Measurements from ENCODE around the gene HEATR5B. TPM values are rescaled to one million over a fixed set of nuclear protein-coding genes. Genes with fewer than 3 reads are reported as not detected.

HEATR5B gene
- polyA plus RNA-seq, 1 donor (not counting 4 experiments of a cell fraction or from before 2014, with no cell fraction given): 21.1 TPM

GRCh38 chr2:36967236-36967876, 116.8 kb downstream of the HEATR5B start:
- Histone ChIP-seq H3K4me1 (ENCODE audit: control insufficient read depth, extremely low read depth, insufficient read depth, low read length) (peaks cover 32% of the 10 kb centered on the region), H3K79me2 (ENCODE audit: control insufficient read depth, insufficient read depth, low read length) (peaks cover 36% of the 10 kb centered on the region), H3K36me3 (ENCODE audit: control insufficient read depth in 2 of 2, extremely low read depth in 1 of 2, insufficient read depth in 2 of 2, low read length in 2 of 2) (no peaks in the 10 kb centered on the region), H3K9me1 (ENCODE audit: control insufficient read depth, extremely low read depth, insufficient read depth, low read length) (no peaks in the 10 kb centered on the region), H3K9ac (ENCODE audit: control insufficient read depth, extremely low read depth, insufficient read depth, low read length) (peak overlapping the region; percentile 94), H3K27ac (ENCODE audit: control insufficient read depth, insufficient read depth, low read length) (peak overlapping the region; percentile 91), H4K20me1 (ENCODE audit: control insufficient read depth, extremely low read depth, insufficient read depth, low read length) (no peaks in the 10 kb centered on the region), H2AFZ (ENCODE audit: control insufficient read depth, low read length) (peak overlapping the region; percentile 97), H3K4me3 (ENCODE audit: control insufficient read depth in 2 of 3, extremely low read depth in 1 of 3, insufficient read depth in 2 of 3, low read depth in 1 of 3, low read length in 3 of 3) (peak overlapping the region; percentile 52 to 94 (median 87)), H3K9me3 (ENCODE audit: control insufficient read depth, low read depth, low read length) (no peaks in the 10 kb centered on the region), H3K27me3 (ENCODE audit: control insufficient read depth, extremely low read depth, insufficient read depth, low read length) (no peaks in the 10 kb centered on the region), H3K4me2 (ENCODE audit: control insufficient read depth, extremely low read depth, insufficient read depth, low read depth, low read length) (peak overlapping the region; percentile 98)
- FAIRE-seq (no peak), DNase-seq (ENCODE audit: low read depth, low spot score) (no peak)
- dilution Hi-C loops (cut with MboI; ENCODE audit: extremely low pct_ligation_motif_present, low sequenced_read_pairs): no loop called here
- no peak for TF ChIP-seq CTCF (optimal IDR thresholded peaks at IDR 0.05 in 1 of 3, IDR thresholded peaks at IDR 0.05 in 1 of 3, conservative IDR thresholded peaks at IDR 0.05 in 1 of 3; ENCODE audit: extremely low read depth in 1 of 3, insufficient read depth in 2 of 3, low read length in 3 of 3)
- TF ChIP-seq EZH2 (IDR thresholded peaks at IDR 0.05; ENCODE audit: low read length): no peak

DNA sequence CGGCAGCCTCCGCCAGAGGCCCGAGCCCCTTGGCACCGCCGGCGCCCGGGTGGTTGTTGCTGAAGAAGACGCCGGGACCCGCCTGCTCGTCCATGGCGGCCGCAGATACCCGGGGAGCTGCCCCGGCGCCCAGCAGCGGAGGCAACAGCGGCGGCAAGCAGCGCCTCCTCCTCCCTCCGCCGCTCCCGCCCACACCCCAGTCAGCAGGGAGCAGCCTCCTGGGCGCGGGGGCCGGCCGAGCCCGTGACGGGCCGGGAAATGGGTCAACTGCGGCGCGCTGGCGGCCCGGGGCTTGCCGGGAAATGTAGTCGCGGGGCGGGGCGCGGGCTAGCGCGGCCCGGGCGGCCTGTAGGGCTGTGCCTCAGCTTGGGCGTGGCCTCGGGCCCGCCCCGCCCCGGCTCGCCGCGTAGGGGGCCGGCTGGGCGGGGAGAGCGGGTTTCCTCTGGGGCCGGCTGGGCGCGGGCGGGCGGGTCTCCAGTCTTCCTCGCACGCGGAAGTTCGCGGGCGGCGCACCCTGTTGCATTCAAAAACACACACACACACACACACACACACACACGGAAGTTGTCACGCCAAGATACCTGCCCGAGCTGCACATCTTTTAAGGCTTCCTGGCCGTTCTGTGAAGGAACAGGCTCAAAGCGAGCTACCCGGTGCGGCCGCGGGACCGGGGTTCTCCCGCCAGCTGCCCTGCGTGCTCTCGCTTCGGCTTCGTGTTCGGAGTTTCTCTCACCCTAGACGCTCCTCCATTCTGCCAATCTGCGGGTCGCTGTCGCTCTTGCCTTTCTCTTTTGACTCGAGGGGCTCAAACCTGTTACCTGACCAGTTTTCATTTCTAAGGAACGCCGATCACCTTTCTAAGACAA, 117.6 kb downstream of the HEATR5B start, which contains the start of gene STRN:
Gene STRN (minus strand): TSS at position 167 of the 866 bp plus-strand sequence. CDS start 73 bp downstream, at position 94.
- dilution Hi-C loops (cut with MboI; ENCODE audit: extremely low pct_ligation_motif_present, low sequenced_read_pairs): no loop called here
- Histone ChIP-seq H3K4me2 (ENCODE audit: control insufficient read depth, extremely low read depth, insufficient read depth, low read depth, low read length) (peak within 1 kb of the TSS; percentile 98), H3K4me3 (ENCODE audit: control insufficient read depth in 2 of 3, extremely low read depth in 1 of 3, insufficient read depth in 2 of 3, low read depth in 1 of 3, low read length in 3 of 3) (peak within 1 kb of the TSS; percentile 80 to 100 (median 94)), H3K27ac (ENCODE audit: control insufficient read depth, insufficient read depth, low read length) (peak within 1 kb of the TSS; percentile 91), H3K4me1 (ENCODE audit: control insufficient read depth, extremely low read depth, insufficient read depth, low read length) (peaks cover 32% of the 10 kb centered on the region), H3K79me2 (ENCODE audit: control insufficient read depth, insufficient read depth, low read length) (peaks cover 43% of the 10 kb centered on the region), H3K36me3 (ENCODE audit: control insufficient read depth in 2 of 2, extremely low read depth in 1 of 2, insufficient read depth in 2 of 2, low read length in 2 of 2) (no peaks in the 10 kb centered on the region), H3K9me3 (ENCODE audit: control insufficient read depth, low read depth, low read length) (no peaks in the 10 kb centered on the region), H4K20me1 (ENCODE audit: control insufficient read depth, extremely low read depth, insufficient read depth, low read length) (no peaks in the 10 kb centered on the region), H3K9me1 (ENCODE audit: control insufficient read depth, extremely low read depth, insufficient read depth, low read length) (no peaks in the 10 kb centered on the region), H3K27me3 (ENCODE audit: control insufficient read depth, extremely low read depth, insufficient read depth, low read length) (no peaks in the 10 kb centered on the region), H2AFZ (ENCODE audit: control insufficient read depth, low read length) (peak within 1 kb of the TSS; percentile 97), H3K9ac (ENCODE audit: control insufficient read depth, extremely low read depth, insufficient read depth, low read length) (peak within 1 kb of the TSS; percentile 94)
- DNase-seq (ENCODE audit: low read depth, low spot score): peak; percentile 67
- FAIRE-seq: no peak
- TF ChIP-seq CTCF (optimal IDR thresholded peaks at IDR 0.05 in 1 of 3, IDR thresholded peaks at IDR 0.05 in 1 of 3, conservative IDR thresholded peaks at IDR 0.05 in 1 of 3; ENCODE audit: extremely low read depth in 1 of 3, insufficient read depth in 2 of 3, low read length in 3 of 3) (no peak), EZH2 (IDR thresholded peaks at IDR 0.05; ENCODE audit: low read length) (no peak)
